Vagina (tissue), 2 donors: ENCODE data around the gene CCDC85C. TPM values are rescaled to one million over a fixed set of nuclear protein-coding genes. Genes with fewer than 3 reads are reported as not detected.

Experiments used
- DNase-seq, 2 donors: peaks; one replicate each; pipeline ENCODE4 v3.0.0-alpha.2; 2017; ENCODE audit errors: extremely low spot score in 2 of 2
- H3K27ac ChIP-seq: fragments of 200-600 bp; sonication (generic); one replicate; pipeline ENCODE4 v1.5.1; 2019
- H3K27me3 ChIP-seq: fragments of 200-600 bp; sonication (generic); one replicate; pipeline ENCODE4 v1.5.1; 2019
- H3K36me3 ChIP-seq, 2 donors: fragments of 200-600 bp; sonication (generic); one replicate each; pipeline ENCODE4 v1.5.1; 2017 to 2019
- H3K4me1 ChIP-seq: fragments of 200-600 bp; sonication (generic); one replicate; pipeline ENCODE4 v1.5.1; 2019
- H3K4me3 ChIP-seq, 2 donors: fragments of 200-600 bp; sonication (generic); 1 replicate in 1 of 2; 2 replicates in 1 of 2; pipeline ENCODE4 v1.5.1; 2016 to 2019
- H3K9me3 ChIP-seq: fragments of 200-600 bp; sonication (generic); one replicate; pipeline ENCODE4 v1.5.1; 2019
- POLR2A ChIP-seq, 2 donors: fragments of 450-650 bp; IDR thresholded peaks; one replicate each; pipeline ENCODE4 v1.6.1; 2017; ENCODE audit warnings: antibody characterized with exemption in 2 of 2, mild to moderate bottlenecking in 2 of 2, moderate library complexity in 2 of 2
- POLR2AphosphoS5 ChIP-seq, 2 donors: sonication (generic); formaldehyde crosslinking; IDR thresholded peaks; one replicate each; pipeline ENCODE4 v1.9.0; 2017; ENCODE audit warnings: antibody characterized with exemption in 2 of 2, mild to moderate bottlenecking in 2 of 2, low read depth in 1 of 2; ENCODE audit not compliant: insufficient read depth in 1 of 2
- intact Hi-C: fragments of 100-400 bp; cut with DNase I; formaldehyde crosslinking; loops from one replicate; pipeline ENCODE4 v1.15.1; 2023
- total RNA-seq: library from RNA; depleted of rRNA; stranded (reverse); fragments of >200 nt; gene quantifications from one replicate; pipeline ENCODE4 v1.2.3, GENCODE V29; 2016
- TF ChIP-seq, protein P1 (sequence below), 3 experiments: fragments of 450-650 bp in 2 of 3; fragments of 200-600 bp in 1 of 3; sonication (generic) in 1 of 3; IDR thresholded peaks; one replicate each; pipeline ENCODE4 v1.5.1; 2017 to 2019; ENCODE audit warnings: antibody characterized with exemption in 3 of 3, mild to moderate bottlenecking in 2 of 3, moderate library complexity in 2 of 3

Gene CCDC85C
- total RNA-seq, 1 donor from 2014 or later: 6.9 TPM

DNA sequence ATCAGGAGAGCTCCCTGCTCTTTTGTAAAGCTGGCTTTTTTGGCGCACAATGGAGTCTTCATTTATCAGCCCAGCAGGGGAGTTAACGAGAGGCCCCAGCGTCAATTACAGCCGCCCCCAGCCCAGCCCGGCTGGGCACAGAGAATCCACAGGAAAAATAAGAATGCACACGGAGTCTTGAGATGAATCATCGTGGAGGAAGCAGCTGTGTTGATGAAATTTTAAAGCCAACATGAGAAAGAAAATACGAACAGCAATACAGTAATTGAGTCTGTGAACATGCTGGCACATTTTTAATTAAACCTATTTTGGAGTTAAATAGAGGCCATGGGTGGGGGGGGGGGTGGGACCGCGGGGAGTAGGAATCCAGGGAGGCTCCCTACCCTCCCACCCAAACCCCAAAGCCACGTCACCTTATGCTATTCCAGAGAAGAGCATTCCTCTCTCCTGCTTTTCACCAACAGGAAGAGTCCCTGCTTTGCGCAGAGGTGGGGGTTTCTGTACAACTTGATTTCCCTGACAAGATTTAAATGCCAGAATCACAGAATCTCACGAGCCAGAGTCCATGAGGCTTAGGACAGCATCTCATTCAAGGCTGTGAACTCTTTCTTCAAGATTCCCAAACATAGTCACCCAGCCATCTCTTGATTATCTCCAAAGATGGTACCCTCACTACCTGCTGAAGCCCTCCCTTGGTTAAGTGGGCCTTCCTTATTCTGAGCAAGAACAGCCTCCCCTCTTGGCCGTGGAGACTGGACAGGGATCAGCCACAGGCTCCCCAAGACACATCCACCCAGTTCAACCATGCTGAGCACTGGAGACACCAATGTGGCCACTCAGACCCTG is 72.5 kb downstream of the CCDC85C start:
- no peak overlapping the region for H3K4me3 ChIP-seq
- H3K4me1 ChIP-seq: peaks cover 16% of the 10 kb centered on the region
- no peak for DNase-seq
- intact Hi-C loops: no loop called here
- H3K27me3 ChIP-seq: no peaks in the 10 kb centered on the region
- no peaks in the 10 kb centered on the region for H3K36me3 ChIP-seq
- H3K27ac ChIP-seq: no peak overlapping the region
- TF ChIP-seq POLR2A (IDR thresholded peaks at IDR 0.05) (no peak), POLR2AphosphoS5 (IDR thresholded peaks at IDR 0.05; ENCODE audit: insufficient read depth in 1 of 2, low read depth in 1 of 2) (no peak)
- TF ChIP-seq, protein P1, sequence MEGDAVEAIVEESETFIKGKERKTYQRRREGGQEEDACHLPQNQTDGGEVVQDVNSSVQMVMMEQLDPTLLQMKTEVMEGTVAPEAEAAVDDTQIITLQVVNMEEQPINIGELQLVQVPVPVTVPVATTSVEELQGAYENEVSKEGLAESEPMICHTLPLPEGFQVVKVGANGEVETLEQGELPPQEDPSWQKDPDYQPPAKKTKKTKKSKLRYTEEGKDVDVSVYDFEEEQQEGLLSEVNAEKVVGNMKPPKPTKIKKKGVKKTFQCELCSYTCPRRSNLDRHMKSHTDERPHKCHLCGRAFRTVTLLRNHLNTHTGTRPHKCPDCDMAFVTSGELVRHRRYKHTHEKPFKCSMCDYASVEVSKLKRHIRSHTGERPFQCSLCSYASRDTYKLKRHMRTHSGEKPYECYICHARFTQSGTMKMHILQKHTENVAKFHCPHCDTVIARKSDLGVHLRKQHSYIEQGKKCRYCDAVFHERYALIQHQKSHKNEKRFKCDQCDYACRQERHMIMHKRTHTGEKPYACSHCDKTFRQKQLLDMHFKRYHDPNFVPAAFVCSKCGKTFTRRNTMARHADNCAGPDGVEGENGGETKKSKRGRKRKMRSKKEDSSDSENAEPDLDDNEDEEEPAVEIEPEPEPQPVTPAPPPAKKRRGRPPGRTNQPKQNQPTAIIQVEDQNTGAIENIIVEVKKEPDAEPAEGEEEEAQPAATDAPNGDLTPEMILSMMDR (IDR thresholded peaks at IDR 0.05): no peak
- no peaks in the 10 kb centered on the region for H3K9me3 ChIP-seq

DNA sequence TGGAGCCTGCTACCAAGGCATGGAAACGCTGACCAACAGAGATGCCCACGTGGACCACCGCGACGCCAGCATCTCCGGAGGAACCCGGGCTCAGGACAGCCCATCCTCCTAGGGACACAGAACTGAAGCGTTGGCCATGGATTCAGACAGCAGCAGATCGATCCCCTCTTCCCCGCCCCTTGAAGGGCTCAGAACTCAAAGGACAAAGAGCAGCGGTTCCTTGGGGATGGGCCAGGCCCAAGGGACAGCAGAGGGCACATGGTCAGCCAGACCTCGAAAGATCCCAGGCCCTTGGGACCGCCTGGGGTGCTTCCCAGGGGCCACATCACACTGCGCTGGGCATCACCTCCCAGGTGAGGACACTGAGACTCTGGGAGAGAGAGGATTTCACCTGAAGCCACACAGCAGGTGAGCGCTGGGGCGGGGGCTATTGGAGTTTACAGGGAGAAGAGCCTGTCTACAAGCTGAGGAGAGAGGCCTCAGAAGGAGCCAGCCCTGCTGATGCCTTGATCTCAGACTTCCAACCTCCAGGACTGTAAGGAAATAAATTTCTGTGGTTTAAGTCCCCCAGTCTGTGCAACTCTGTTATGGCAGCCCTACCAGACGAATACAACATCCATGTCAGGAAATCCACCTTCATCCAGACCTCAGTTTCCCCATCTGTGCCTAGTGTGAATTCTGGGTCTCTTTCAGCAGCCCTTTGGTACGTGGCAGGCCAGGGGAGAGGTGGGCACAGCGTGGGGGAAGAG is 73.4 kb downstream of the CCDC85C start:
- H3K9me3 ChIP-seq: no peaks in the 10 kb centered on the region
- H3K27me3 ChIP-seq: no peaks in the 10 kb centered on the region
- H3K27ac ChIP-seq: no peak overlapping the region
- no peak overlapping the region for H3K4me3 ChIP-seq
- TF ChIP-seq POLR2A (IDR thresholded peaks at IDR 0.05): no peak
- no peak for TF ChIP-seq POLR2AphosphoS5 (IDR thresholded peaks at IDR 0.05; ENCODE audit: insufficient read depth in 1 of 2, low read depth in 1 of 2)
- TF ChIP-seq, protein P1 (IDR thresholded peaks at IDR 0.05): no peak
- H3K4me1 ChIP-seq: peaks cover 20% of the 10 kb centered on the region
- intact Hi-C loops: no loop called here
- H3K36me3 ChIP-seq: no peaks in the 10 kb centered on the region
- DNase-seq: no peak

DNA sequence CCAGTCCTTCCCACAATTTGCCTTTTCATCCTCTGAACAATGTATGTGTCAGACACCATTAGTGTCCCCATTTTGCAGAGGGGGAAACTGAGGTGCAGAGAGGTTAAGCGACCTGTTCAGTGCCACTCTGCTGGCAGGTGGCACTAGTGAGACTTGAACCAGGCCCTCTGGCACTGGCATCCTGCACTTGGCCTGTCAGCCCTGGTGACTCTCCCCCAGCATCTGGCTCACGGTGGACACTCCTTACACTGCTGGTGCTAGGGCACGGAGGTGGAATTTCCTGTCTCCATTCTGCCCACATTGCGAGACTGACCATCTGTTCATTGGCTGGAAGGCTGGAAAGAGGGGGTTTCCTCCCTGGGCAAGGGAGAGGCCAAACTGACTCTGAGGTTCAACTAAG is 74.1 kb downstream of the CCDC85C start:
- intact Hi-C loops: no loop called here
- no peak overlapping the region for H3K4me3 ChIP-seq

DNA sequence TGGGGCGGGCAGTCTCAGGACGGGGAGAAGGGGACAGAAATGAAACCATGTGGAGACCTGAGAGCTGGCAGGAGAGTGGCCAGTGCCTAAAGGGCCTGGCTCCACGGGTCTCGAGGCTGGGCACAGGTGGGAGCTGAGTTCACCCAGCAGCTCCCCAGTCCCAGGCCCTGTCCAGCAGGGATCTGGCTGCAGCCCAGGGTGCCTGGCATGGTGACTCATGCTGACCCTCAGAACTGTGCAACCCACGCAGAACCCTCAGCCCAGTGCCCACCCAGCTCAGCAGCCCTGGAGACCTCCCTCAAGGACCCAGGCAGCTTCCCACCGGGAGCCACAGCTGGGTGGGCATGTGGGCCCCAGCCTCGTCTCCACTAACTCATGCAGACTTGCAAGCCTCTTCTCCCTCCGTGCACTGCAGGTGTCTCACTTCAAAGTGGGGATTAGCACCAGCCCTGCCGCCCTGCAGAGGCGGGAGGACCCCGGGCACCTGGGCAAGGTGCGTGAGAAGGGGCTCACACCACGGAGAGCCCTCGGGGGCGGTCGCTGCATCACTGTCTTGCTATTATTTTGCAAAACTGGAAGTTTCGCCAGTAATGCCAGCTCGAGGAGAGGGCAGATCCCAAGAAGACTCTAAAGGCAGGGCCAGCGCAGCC is 76.5 kb downstream of the CCDC85C start:
- no peaks in the 10 kb centered on the region for H3K27me3 ChIP-seq
- no peaks in the 10 kb centered on the region for H3K36me3 ChIP-seq
- DNase-seq: no peak
- peaks cover 51% of the 10 kb centered on the region for H3K4me1 ChIP-seq
- intact Hi-C loops: no loop called here
- TF ChIP-seq, protein P1 (IDR thresholded peaks at IDR 0.05): no peak
- no peak for TF ChIP-seq POLR2A (IDR thresholded peaks at IDR 0.05)
- TF ChIP-seq POLR2AphosphoS5 (IDR thresholded peaks at IDR 0.05; ENCODE audit: insufficient read depth in 1 of 2, low read depth in 1 of 2): no peak
- no peak overlapping the region for H3K4me3 ChIP-seq
- no peak overlapping the region for H3K27ac ChIP-seq
- H3K9me3 ChIP-seq: no peaks in the 10 kb centered on the region

More for the DNA sequence above, 74.1 kb downstream of the CCDC85C start:
- Histone ChIP-seq H3K36me3 (no peaks in the 10 kb centered on the region), H3K9me3 (no peaks in the 10 kb centered on the region), H3K4me1 (peaks cover 27% of the 10 kb centered on the region), H3K27ac (no peak overlapping the region), H3K27me3 (no peaks in the 10 kb centered on the region)
- no peak for DNase-seq
- TF ChIP-seq, protein P1 (IDR thresholded peaks at IDR 0.05): no peak
- TF ChIP-seq POLR2A (IDR thresholded peaks at IDR 0.05): no peak
- no peak for TF ChIP-seq POLR2AphosphoS5 (IDR thresholded peaks at IDR 0.05; ENCODE audit: insufficient read depth in 1 of 2, low read depth in 1 of 2)
